ENCODE data around the gene GLP1R. TPM values are rescaled to one million over a fixed set of nuclear protein-coding genes. Genes with fewer than 3 reads are reported as not detected.

The GLP1R gene
- total and polyA plus RNA-seq, 2 of the 13 experiments (the other 11 are each of a cell fraction or from before 2014, with no cell fraction given): not detected

DNA sequence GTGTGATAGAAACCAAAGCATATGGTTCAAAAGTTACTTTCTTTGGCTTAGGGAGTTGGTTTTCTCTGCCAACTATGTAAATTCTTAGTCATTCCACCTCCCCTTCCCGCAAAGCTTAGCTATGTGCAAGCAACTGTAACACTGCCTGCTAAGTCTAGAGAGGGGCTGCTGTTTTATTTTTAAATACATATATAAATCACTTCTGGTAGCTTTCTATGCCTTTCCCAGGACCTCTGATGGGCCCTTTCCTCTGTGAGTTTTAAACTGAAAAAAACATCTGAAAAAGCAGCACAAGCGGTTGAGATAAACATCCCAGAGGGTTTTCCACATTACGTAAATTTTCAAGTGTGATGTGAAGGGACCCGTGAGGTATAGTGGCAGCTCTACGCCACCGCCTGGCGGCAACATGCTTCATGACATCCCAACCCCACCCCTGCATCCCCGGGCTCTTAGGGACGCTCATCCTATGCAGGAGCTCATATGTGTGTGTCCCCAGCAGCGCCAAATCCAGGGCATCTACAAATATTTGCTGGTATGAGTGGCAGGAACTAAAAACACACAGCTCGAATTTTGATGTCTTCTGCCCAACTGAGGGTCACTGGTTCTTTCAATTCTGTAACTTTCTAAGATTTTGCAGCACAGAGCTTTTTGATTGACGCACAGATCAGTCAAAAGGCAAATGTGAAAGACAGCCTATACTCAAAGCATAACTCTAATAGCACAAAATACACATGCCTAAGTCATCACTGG lies 53.7 kb downstream of the GLP1R start:
- Histone ChIP-seq H2AFZ (ENCODE audit: low read length) (no peak overlapping the region), H3K79me2 (ENCODE audit: insufficient read depth, low read length) (no peaks in the 10 kb centered on the region), H3K4me3 (replicated peaks in 1 of 3; ENCODE audit: insufficient read depth in 1 of 3, low read depth in 2 of 3, low read length in 3 of 3) (no peak overlapping the region), H3K4me2 (ENCODE audit: low read depth, low read length) (no peak overlapping the region), H3K9me3 (ENCODE audit: low read length) (no peaks in the 10 kb centered on the region), H3K9ac (ENCODE audit: insufficient read depth, low read depth, low read length) (no peak overlapping the region), H3K36me3 (replicated peaks in 1 of 2; ENCODE audit: control insufficient read depth in 1 of 2, insufficient read depth in 2 of 2, low read length in 2 of 2) (no peaks in the 10 kb centered on the region; a peak in 1 of 5 replicates), H3K4me1 (ENCODE audit: insufficient read depth, low read length) (no peaks in the 10 kb centered on the region), H4K20me1 (ENCODE audit: insufficient read depth, low read length) (no peaks in the 10 kb centered on the region), H3K27ac (ENCODE audit: extremely low read length, insufficient read depth, low read length) (no peak overlapping the region), H3K27me3 (ENCODE audit: control insufficient read depth in 1 of 2, insufficient read depth in 2 of 2, low read length in 2 of 2) (no peaks in the 10 kb centered on the region)
- CTCF ChIA-PET (ENCODE audit: low intra/inter-chr PET ratio, low total read pairs): interaction anchor here (1.1 to 1.9 kb wide), 2 partner anchors 129 to 230 kb away, joined by 4 to 22 read pairs; no protein-coding TSS in a partner anchor
- FAIRE-seq: peak; percentile 72
- DNase-seq (ENCODE audit: low spot score): peak; percentile 43
- intact Hi-C loops (cut with micrococcal nuclease; ENCODE audit: unreplicated experiment): loop anchor here (1.0 to 10.0 kb wide), 3 partner anchors 77 to 127 kb away; no protein-coding TSS in a partner anchor
- peak; percentile 99 for ATAC-seq
- WGBS (ENCODE audit: low lambda C conversion rate): 36% methylated on average over 12 of the region's 12 CpGs
- in situ Hi-C loops (cut with HindIII; ENCODE audit: extremely low pct_ligation_motif_present, low pct_unique_long_range_greater_than_20kb): loop anchor here (10.0 kb wide), 1 partner anchor 227 kb away; no protein-coding TSS in a partner anchor
- POLR2A ChIA-PET: interaction anchor here (3.0 kb wide), 1 partner anchor 12 kb away, joined by 13 read pairs; the partner anchor contains the start of gene SAYSD1
- no TSS peak for BruUV-seq (replicated peaks)
- peak; percentile 61 for TF ChIP-seq RAD21 (CRISPR knock-in tag; IDR thresholded peaks at IDR 0.05)
- peak; percentile 70 for TF ChIP-seq CTCF (CRISPR knock-in tag; IDR thresholded peaks at IDR 0.05)
- no peak for TF ChIP-seq ZSCAN9 (CRISPR knock-in tag; IDR thresholded peaks at IDR 0.05; ENCODE audit: borderline replicate concordance)
- peak; percentile 49; the same call in 1 of the 2 replicates for TF ChIP-seq SMC3 (IDR thresholded peaks at IDR 0.05; ENCODE audit: low read length)
- TF ChIP-seq STAG1 (CRISPR knock-in tag; IDR thresholded peaks at IDR 0.05): peak; percentile 60
- no peak for TF ChIP-seq MIXL1 (CRISPR knock-in tag; IDR thresholded peaks at IDR 0.05)
- no peak for TF ChIP-seq MAFG (CRISPR knock-in tag; IDR thresholded peaks at IDR 0.05)
- TF ChIP-seq, protein P1, sequence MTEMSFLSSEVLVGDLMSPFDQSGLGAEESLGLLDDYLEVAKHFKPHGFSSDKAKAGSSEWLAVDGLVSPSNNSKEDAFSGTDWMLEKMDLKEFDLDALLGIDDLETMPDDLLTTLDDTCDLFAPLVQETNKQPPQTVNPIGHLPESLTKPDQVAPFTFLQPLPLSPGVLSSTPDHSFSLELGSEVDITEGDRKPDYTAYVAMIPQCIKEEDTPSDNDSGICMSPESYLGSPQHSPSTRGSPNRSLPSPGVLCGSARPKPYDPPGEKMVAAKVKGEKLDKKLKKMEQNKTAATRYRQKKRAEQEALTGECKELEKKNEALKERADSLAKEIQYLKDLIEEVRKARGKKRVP (CRISPR knock-in tag; IDR thresholded peaks at IDR 0.05): no peak
- TF ChIP-seq ZNF496 (CRISPR knock-in tag; IDR thresholded peaks at IDR 0.05; ENCODE audit: insufficient replicate concordance): no peak
- TF ChIP-seq ZNF543 (CRISPR knock-in tag; IDR thresholded peaks at IDR 0.05): no peak
- no peak for TF ChIP-seq ZFY (CRISPR knock-in tag; IDR thresholded peaks at IDR 0.05)
- no peak for TF ChIP-seq SNAI1 (CRISPR knock-in tag; IDR thresholded peaks at IDR 0.05; ENCODE audit: borderline replicate concordance)
- TF ChIP-seq NBN (conservative IDR thresholded peaks at IDR 0.05): no peak
- no peak for TF ChIP-seq ZBTB20 (CRISPR knock-in tag; IDR thresholded peaks at IDR 0.05; ENCODE audit: borderline replicate concordance, low read depth)
- no peak for TF ChIP-seq PRMT3 (CRISPR knock-in tag; IDR thresholded peaks at IDR 0.05; ENCODE audit: borderline replicate concordance, low read depth)
